Mucosa of gallbladder (tissue), 1 donor: ENCODE results near the gene DMXL1. TPM values are rescaled to one million over a fixed set of nuclear protein-coding genes. Genes with fewer than 3 reads are reported as not detected.
A peak's percentile ranks its signal among the peaks of the same experiment; 100 is the strongest.
"Not testable (repeated sequence)": the region's sequence is repeated elsewhere in the genome, so short reads cannot be mapped to it uniquely, and the experiment has no call there.

Experiments
- DNase-seq: peaks from one replicate; pipeline ENCODE4 v3.0.0-alpha.2; 2020; ENCODE audit warnings: low spot score
- total RNA-seq: library from RNA; stranded (reverse); gene quantifications from one replicate; pipeline ENCODE4 v1.2.1, GENCODE V29; 2021
- donor health status: DM: no; HTN: no; CAD: no.

The DMXL1 gene
- total RNA-seq, 1 donor from 2014 or later = 51.4 TPM

- DNase-seq = no peak
Observed at GRCh38 chr5:119200795-119201194, 129.9 kb downstream of the DMXL1 start.

GRCh38 chr5:119207105-119207504 lies 136.2 kb downstream of the DMXL1 start:
- DNase-seq = no peak

- DNase-seq = no peak
Observed at GRCh38 chr5:119212026-119212425, 141.1 kb downstream of the DMXL1 start.

- no peak for DNase-seq
Observed at GRCh38 chr5:119212676-119213075, 141.8 kb downstream of the DMXL1 start.

GRCh38 chr5:119217183-119217582 lies 146.3 kb downstream of the DMXL1 start:
- no peak for DNase-seq

- no peak for DNase-seq
Observed at GRCh38 chr5:119218830-119219782, 148.2 kb downstream of the DMXL1 start.

- no peak for DNase-seq
Observed at GRCh38 chr5:119220576-119221197, 149.8 kb downstream of the DMXL1 start.

- no peak for DNase-seq
Observed at GRCh38 chr5:119221330-119221729, 150.4 kb downstream of the DMXL1 start.

- no peak for DNase-seq
Observed at GRCh38 chr5:119229950-119230349, 159.1 kb downstream of the DMXL1 start.

- no peak for DNase-seq
Observed at GRCh38 chr5:119238265-119239118, 167.6 kb downstream of the DMXL1 start.

- no peak for DNase-seq
Observed at GRCh38 chr5:119239119-119239417, 168.2 kb downstream of the DMXL1 start.

- DNase-seq = not testable (repeated sequence)
Observed at GRCh38 chr5:119239826-119240225, 168.9 kb downstream of the DMXL1 start.

GRCh38 chr5:119243888-119244287 lies 173.0 kb downstream of the DMXL1 start:
- no peak for DNase-seq

GRCh38 chr5:119250946-119251901 lies 180.3 kb downstream of the DMXL1 start:
- no peak for DNase-seq

- peak; percentile 25 for DNase-seq
Observed at GRCh38 chr5:119255571-119256356, 184.9 kb downstream of the DMXL1 start.

GRCh38 chr5:119257613-119258012 lies 186.7 kb downstream of the DMXL1 start:
- DNase-seq = no peak

GRCh38 chr5:119263639-119264038 lies 192.8 kb downstream of the DMXL1 start:
- no peak for DNase-seq

GRCh38 chr5:119264186-119264585 lies 193.3 kb downstream of the DMXL1 start:
- no peak for DNase-seq

- DNase-seq = peak; percentile 90
Observed at GRCh38 chr5:119267958-119268386, 197.1 kb downstream of the DMXL1 start.

GRCh38 chr5:119268387-119269060 lies 197.6 kb downstream of the DMXL1 start:
- DNase-seq = peak; percentile 96
